Keratinocyte (primary cell): ENCODE data around the gene SEPTIN10. TPM values are rescaled to one million over a fixed set of nuclear protein-coding genes. Genes with fewer than 3 reads are reported as not detected.

Source experiments
- DNase-seq: peaks from one replicate; pipeline ENCODE4 v3.0.0-alpha.2; 2011; ENCODE audit warnings: low read depth, missing footprints, low spot score
- FAIRE-seq: peaks from 2 replicates; lab custom pipeline; 2011; peaks lifted over from hg19 to GRCh38; lab: Jason Lieb, UNC
- H2AFZ ChIP-seq: 2 replicates; pipeline ENCODE4 v1.6.0; 2012; ENCODE audit warnings: low read length, control low read depth, inconsistent platforms; ENCODE audit not compliant: control insufficient read depth
- H3K27ac ChIP-seq: 2 replicates; pipeline ENCODE4 v1.5.1; 2011; ENCODE audit warnings: low read length; ENCODE audit not compliant: control insufficient read depth, insufficient read depth
- H3K27me3 ChIP-seq: 3 replicates; pipeline ENCODE4 v1.6.0; 2011; ENCODE audit warnings: low read length; ENCODE audit not compliant: control insufficient read depth, insufficient read depth; ENCODE audit errors: extremely low read depth
- H3K36me3 ChIP-seq, 2 experiments: 2 replicates in 1 of 2; 3 replicates in 1 of 2; pipeline ENCODE4 v1.5.1; 2011; ENCODE audit warnings: low read length in 2 of 2, mild to moderate bottlenecking in 1 of 2; ENCODE audit not compliant: control insufficient read depth in 2 of 2, insufficient read depth in 2 of 2; ENCODE audit errors: extremely low read depth in 1 of 2
- H3K4me1 ChIP-seq: 3 replicates; pipeline ENCODE4 v1.5.1; 2011; ENCODE audit warnings: low read length; ENCODE audit not compliant: control insufficient read depth, insufficient read depth; ENCODE audit errors: extremely low read depth
- H3K4me2 ChIP-seq: 3 replicates; pipeline ENCODE4 v1.6.0; 2011; ENCODE audit warnings: low read depth, low read length; ENCODE audit not compliant: control insufficient read depth, insufficient read depth; ENCODE audit errors: extremely low read depth
- H3K4me3 ChIP-seq, 3 experiments: fragments of 200-600 bp in 1 of 3; sonication (generic) in 1 of 3; 2 replicates in 2 of 3; 3 replicates in 1 of 3; pipeline ENCODE4 v1.5.1; 2011 to 2016; ENCODE audit warnings: low read length in 3 of 3, mild to moderate bottlenecking in 3 of 3, control low read depth in 2 of 3, inconsistent platforms in 1 of 3, low read depth in 1 of 3, mixed read lengths in 1 of 3, mixed run types in 1 of 3, moderate library complexity in 1 of 3; ENCODE audit not compliant: control insufficient read depth in 2 of 3, insufficient read depth in 2 of 3; ENCODE audit errors: extremely low read depth in 1 of 3
- H3K79me2 ChIP-seq: 2 replicates; pipeline ENCODE4 v1.6.0; 2012; ENCODE audit warnings: low read length; ENCODE audit not compliant: control insufficient read depth, insufficient read depth
- H3K9ac ChIP-seq: 3 replicates; pipeline ENCODE4 v1.6.0; 2011; ENCODE audit warnings: low read length; ENCODE audit not compliant: control insufficient read depth, insufficient read depth; ENCODE audit errors: extremely low read depth
- H3K9me1 ChIP-seq: 3 replicates; pipeline ENCODE4 v1.6.0; 2011; ENCODE audit warnings: low read length; ENCODE audit not compliant: control insufficient read depth, insufficient read depth; ENCODE audit errors: extremely low read depth
- H3K9me3 ChIP-seq: 2 replicates; pipeline ENCODE4 v1.5.1; 2012; ENCODE audit warnings: low read depth, low read length; ENCODE audit not compliant: control insufficient read depth
- H4K20me1 ChIP-seq: 3 replicates; pipeline ENCODE4 v1.6.0; 2011; ENCODE audit warnings: low read length; ENCODE audit not compliant: control insufficient read depth, insufficient read depth; ENCODE audit errors: extremely low read depth
- EZH2 ChIP-seq: IDR thresholded peaks from one replicate; pipeline ENCODE4 v1.6.1; 2012; ENCODE audit warnings: inconsistent platforms, mild to moderate bottlenecking, low read length, moderate library complexity
- dilution Hi-C: fragments of 300-500 bp; cut with MboI; formaldehyde crosslinking; loops from one replicate; pipeline ENCODE4 v1.7.0; 2020; ENCODE audit warnings: low sequenced_read_pairs; ENCODE audit not compliant: extremely low pct_ligation_motif_present
- polyA plus RNA-seq, 5 experiments: library from polyadenylated mRNA; depleted of rRNA in 3 of 5; stranded (reverse) in 3 of 5; stranded (forward) in 1 of 5; unstranded in 1 of 5; fragments of >200 nt; gene quantifications; 1 replicate in 1 of 5; 2 replicates in 3 of 5; 3 replicates in 1 of 5; pipeline versions ENCODE4 v1.2.1 to v1.2.3, GENCODE V29; 2011 to 2012; ENCODE audit warnings: missing spikeins in 2 of 5, low read depth in 1 of 5, low replicate concordance in 1 of 5
- TF ChIP-seq, protein P1 (sequence below), 3 experiments: IDR thresholded peaks in 1 of 3; conservative IDR thresholded peaks in 1 of 3; optimal IDR thresholded peaks in 1 of 3; 2 replicates in 2 of 3; 3 replicates in 1 of 3; pipeline versions ENCODE3 to v1.5.1; 2011; ENCODE audit warnings: low read length in 3 of 3, mild to moderate bottlenecking in 3 of 3, moderate library complexity in 2 of 3, control low read depth in 1 of 3, inconsistent platforms in 1 of 3; ENCODE audit not compliant: insufficient read depth in 2 of 3; ENCODE audit errors: extremely low read depth in 1 of 3

The SEPTIN10 gene
- polyA plus RNA-seq, 1 donor (not counting 4 experiments of a cell fraction or from before 2014, with no cell fraction given) = 72.6 TPM

DNA sequence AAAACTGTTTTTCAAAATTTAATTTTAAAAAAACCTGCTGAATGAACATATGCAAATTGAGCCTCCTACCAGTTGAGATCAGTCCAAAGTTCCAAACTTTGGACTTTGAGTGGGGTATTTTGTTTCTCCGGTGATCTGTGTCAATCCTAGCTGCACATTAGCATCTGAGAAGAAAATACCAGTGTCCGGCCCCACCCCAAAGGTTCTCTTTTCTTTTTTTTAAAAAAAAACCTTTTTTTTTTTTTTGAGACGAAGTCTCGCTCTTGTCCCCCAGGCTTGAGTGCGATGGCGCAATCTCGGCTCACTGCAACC lies 91.7 kb downstream of the SEPTIN10 start:
- no peaks in the 10 kb centered on the region for H3K9me3 ChIP-seq
- FAIRE-seq (no peak), DNase-seq (no peak)
- H3K4me3 ChIP-seq = no peak overlapping the region
- no peaks in the 10 kb centered on the region for H3K9me1 ChIP-seq
- no peak overlapping the region for H3K9ac ChIP-seq
- H3K79me2 ChIP-seq = no peaks in the 10 kb centered on the region
- H3K27me3 ChIP-seq = peaks cover 14% of the 10 kb centered on the region
- H3K36me3 ChIP-seq = no peaks in the 10 kb centered on the region
- H3K4me1 ChIP-seq = peaks cover 17% of the 10 kb centered on the region
- dilution Hi-C loops = no loop called here
- H3K27ac ChIP-seq = no peak overlapping the region
- TF ChIP-seq, protein P1, sequence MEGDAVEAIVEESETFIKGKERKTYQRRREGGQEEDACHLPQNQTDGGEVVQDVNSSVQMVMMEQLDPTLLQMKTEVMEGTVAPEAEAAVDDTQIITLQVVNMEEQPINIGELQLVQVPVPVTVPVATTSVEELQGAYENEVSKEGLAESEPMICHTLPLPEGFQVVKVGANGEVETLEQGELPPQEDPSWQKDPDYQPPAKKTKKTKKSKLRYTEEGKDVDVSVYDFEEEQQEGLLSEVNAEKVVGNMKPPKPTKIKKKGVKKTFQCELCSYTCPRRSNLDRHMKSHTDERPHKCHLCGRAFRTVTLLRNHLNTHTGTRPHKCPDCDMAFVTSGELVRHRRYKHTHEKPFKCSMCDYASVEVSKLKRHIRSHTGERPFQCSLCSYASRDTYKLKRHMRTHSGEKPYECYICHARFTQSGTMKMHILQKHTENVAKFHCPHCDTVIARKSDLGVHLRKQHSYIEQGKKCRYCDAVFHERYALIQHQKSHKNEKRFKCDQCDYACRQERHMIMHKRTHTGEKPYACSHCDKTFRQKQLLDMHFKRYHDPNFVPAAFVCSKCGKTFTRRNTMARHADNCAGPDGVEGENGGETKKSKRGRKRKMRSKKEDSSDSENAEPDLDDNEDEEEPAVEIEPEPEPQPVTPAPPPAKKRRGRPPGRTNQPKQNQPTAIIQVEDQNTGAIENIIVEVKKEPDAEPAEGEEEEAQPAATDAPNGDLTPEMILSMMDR (optimal IDR thresholded peaks at IDR 0.05 in 1 of 3, IDR thresholded peaks at IDR 0.05 in 1 of 3, conservative IDR thresholded peaks at IDR 0.05 in 1 of 3; ENCODE audit: extremely low read depth in 1 of 3, insufficient read depth in 2 of 3, low read length in 3 of 3) = no peak
- no peak for TF ChIP-seq EZH2
- no peak overlapping the region for H3K4me2 ChIP-seq
- H4K20me1 ChIP-seq = no peaks in the 10 kb centered on the region
- no peak overlapping the region for H2AFZ ChIP-seq

DNA sequence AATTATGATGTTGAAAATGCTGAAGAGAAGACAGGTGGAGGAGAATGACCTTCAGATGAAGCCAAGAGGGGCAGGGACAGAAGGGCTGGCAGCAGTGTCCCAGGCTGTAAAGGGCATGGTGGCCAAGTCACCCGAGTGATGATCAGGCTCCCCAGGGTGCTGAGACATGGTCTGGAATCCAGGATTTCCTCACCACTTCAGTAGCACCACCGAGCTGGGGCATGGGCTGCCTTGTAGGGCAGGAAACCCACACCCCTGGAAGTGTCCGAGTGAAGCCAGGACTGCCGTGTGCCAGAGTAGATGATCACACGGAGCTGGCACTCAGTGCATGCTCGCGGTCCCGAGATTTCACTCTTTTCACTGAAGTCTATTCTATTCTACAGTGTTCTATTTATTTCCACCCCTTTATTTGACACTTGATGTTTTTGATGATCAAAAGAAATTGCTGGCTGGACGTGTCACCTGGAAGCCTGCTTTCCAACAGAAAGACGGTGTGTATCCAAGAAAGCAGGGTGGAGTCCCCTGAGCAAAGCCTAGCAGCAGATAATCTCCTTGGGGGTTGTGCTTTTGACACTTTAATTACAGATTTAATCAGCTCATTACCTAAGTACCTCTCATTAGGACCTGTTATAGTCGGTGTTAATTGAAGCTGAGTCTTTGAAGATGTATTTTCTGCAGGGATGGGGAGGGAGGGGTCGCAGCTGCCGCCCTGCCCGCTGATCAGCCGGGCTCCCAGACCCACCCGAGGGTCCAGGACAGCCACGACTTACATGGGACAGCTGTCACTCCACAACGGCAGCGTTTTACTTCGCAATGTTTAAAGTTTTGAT lies 92.3 kb downstream of the SEPTIN10 start:
- dilution Hi-C loops = no loop called here

More for the DNA sequence above, 92.3 kb downstream of the SEPTIN10 start:
- no peaks in the 10 kb centered on the region for H3K79me2 ChIP-seq
- no peak for DNase-seq
- no peaks in the 10 kb centered on the region for H3K36me3 ChIP-seq
- peaks cover 10% of the 10 kb centered on the region for H3K27me3 ChIP-seq
- H4K20me1 ChIP-seq = no peaks in the 10 kb centered on the region
- no peak for TF ChIP-seq EZH2
- TF ChIP-seq, protein P1 (optimal IDR thresholded peaks at IDR 0.05 in 1 of 3, IDR thresholded peaks at IDR 0.05 in 1 of 3, conservative IDR thresholded peaks at IDR 0.05 in 1 of 3; ENCODE audit: extremely low read depth in 1 of 3, insufficient read depth in 2 of 3, low read length in 3 of 3) = no peak
- no peak for FAIRE-seq
- H3K9ac ChIP-seq = no peak overlapping the region
- H3K4me2 ChIP-seq = peak overlapping the region; percentile 27
- H3K27ac ChIP-seq = no peak overlapping the region
- H2AFZ ChIP-seq = peak overlapping the region; percentile 19
- H3K4me3 ChIP-seq = no peak overlapping the region
- H3K9me1 ChIP-seq = no peaks in the 10 kb centered on the region
- peaks cover 17% of the 10 kb centered on the region for H3K4me1 ChIP-seq
- H3K9me3 ChIP-seq = no peaks in the 10 kb centered on the region
